A549 (cell line): ENCODE results near the gene SRPRA. TPM values are rescaled to one million over a fixed set of nuclear protein-coding genes. Genes with fewer than 3 reads are reported as not detected.

Experiments used
- polyA plus RNA-seq, 4 experiments: library from polyadenylated mRNA; depleted of rRNA in 3 of 4; stranded (reverse); fragments of >200 nt; fragmentation: RNase III in 1 of 4; extraction: RNeasy Plus Mini Kit Qiagen cat#74134 plus additional on column Dnase treatment in 1 of 4; gene quantifications; 2 replicates in 3 of 4; 3 replicates in 1 of 4; pipeline ENCODE4 v1.2.3, GENCODE V29; 2011 to 2017
- small RNA-seq, 6 experiments: library from RNA; depleted of rRNA; stranded (forward); fragments of <200 nt; gene quantifications; one replicate each; pipeline ENCODE3, GENCODE V24; 2012

Gene SRPRA
- polyA plus RNA-seq, 2 of the 4 experiments (the other 2 are of a cell fraction) = 45.1 to 92.2 TPM

Small RNAs within 50 kb of the gene (small RNA-seq; reads per million reads assigned to genes)
- gene RN7SL351P (0 reads per million in 6 experiments), gene RNU4-86P (0 reads per million in 6 experiments)

Other genes starting within 250 kb of the SRPRA start
- gene CDON, start 206.0 kb downstream of the SRPRA start, polyA plus RNA-seq (2011; rRNA removed) = 5.6 and 7.8 TPM in 2 replicates
- gene CDON, start 206.0 kb downstream of the SRPRA start, polyA plus RNA-seq (2017; fragmentation: RNase III; extraction: RNeasy Plus Mini Kit Qiagen cat#74134 plus additional on column Dnase treatment) = 1.3 to 1.9 TPM (median 1.7 TPM) in 3 replicates
- gene RPUSD4, start 57.2 kb downstream of the SRPRA start, polyA plus RNA-seq (2011; rRNA removed) = 16.2 and 20.6 TPM in 2 replicates
- 15.4 to 18.1 TPM (median 16.4 TPM) in 3 replicates for gene RPUSD4, start 57.2 kb downstream of the SRPRA start, polyA plus RNA-seq (2017; fragmentation: RNase III; extraction: RNeasy Plus Mini Kit Qiagen cat#74134 plus additional on column Dnase treatment)
- 21.3 and 23.9 TPM in 2 replicates for gene FAM118B, start 57.1 kb downstream of the SRPRA start, polyA plus RNA-seq (2011; rRNA removed)
- 14.5 to 15.1 TPM (median 14.9 TPM) in 3 replicates for gene FAM118B, start 57.1 kb downstream of the SRPRA start, polyA plus RNA-seq (2017; fragmentation: RNase III; extraction: RNeasy Plus Mini Kit Qiagen cat#74134 plus additional on column Dnase treatment)
- 22.7 and 23.8 TPM in 2 replicates for gene FOXRED1, start 259 bp upstream of the SRPRA start, polyA plus RNA-seq (2011; rRNA removed)
- gene FOXRED1, start 259 bp upstream of the SRPRA start, polyA plus RNA-seq (2017; fragmentation: RNase III; extraction: RNeasy Plus Mini Kit Qiagen cat#74134 plus additional on column Dnase treatment) = 27.8 to 30.1 TPM (median 28.9 TPM) in 3 replicates
- 4.5 and 7.4 TPM in 2 replicates for gene TIRAP, start 14.2 kb upstream of the SRPRA start, polyA plus RNA-seq (2011; rRNA removed)
- 4.5 to 5.4 TPM (median 4.9 TPM) in 3 replicates for gene TIRAP, start 14.2 kb upstream of the SRPRA start, polyA plus RNA-seq (2017; fragmentation: RNase III; extraction: RNeasy Plus Mini Kit Qiagen cat#74134 plus additional on column Dnase treatment)
- 21.3 and 23.0 TPM in 2 replicates for gene DCPS, start 35.2 kb upstream of the SRPRA start, polyA plus RNA-seq (2011; rRNA removed)
- 17.0 to 17.9 TPM (median 17.8 TPM) in 3 replicates for gene DCPS, start 35.2 kb upstream of the SRPRA start, polyA plus RNA-seq (2017; fragmentation: RNase III; extraction: RNeasy Plus Mini Kit Qiagen cat#74134 plus additional on column Dnase treatment)
- gene ST3GAL4, start 86.8 kb upstream of the SRPRA start, polyA plus RNA-seq (2011; rRNA removed) = 11.9 and 17.3 TPM in 2 replicates
- gene ST3GAL4, start 86.8 kb upstream of the SRPRA start, polyA plus RNA-seq (2017; fragmentation: RNase III; extraction: RNeasy Plus Mini Kit Qiagen cat#74134 plus additional on column Dnase treatment) = 16.5 to 19.7 TPM (median 17.5 TPM) in 3 replicates